Tibial artery (tissue), 4 donors: ENCODE results near the gene TNNT2.
A peak's percentile ranks its signal among the peaks of the same experiment; 100 is the strongest.

Experiments used
- DNase-seq, 2 donors: peaks; one replicate each; pipeline ENCODE4 v3.0.0-alpha.2; 2019
- H3K27ac ChIP-seq, 2 donors: fragments of 200-600 bp; sonication (generic) in 1 of 2; 1 replicate in 1 of 2; 2 replicates in 1 of 2; pipeline ENCODE4 v1.5.1; 2018 to 2019; ENCODE audit warnings: mild to moderate bottlenecking in 1 of 2
- H3K27me3 ChIP-seq, 2 donors: fragments of 200-600 bp; sonication (generic) in 1 of 2; one replicate each; pipeline versions ENCODE4 v1.5.1 to v1.6.0; 2016 to 2019
- H3K36me3 ChIP-seq, 3 donors: fragments of 200-600 bp; sonication (generic) in 2 of 3; one replicate each; pipeline ENCODE4 v1.5.1; 2016 to 2019; ENCODE audit warnings: mild to moderate bottlenecking in 2 of 3
- H3K4me1 ChIP-seq, 4 donors: fragments of 200-600 bp; sonication (generic) in 2 of 4; 1 replicate in 3 of 4; 2 replicates in 1 of 4; pipeline ENCODE4 v1.5.1; 2016 to 2019
- H3K4me3 ChIP-seq, 2 donors: fragments of 200-600 bp; sonication (generic) in 1 of 2; 1 replicate in 1 of 2; 2 replicates in 1 of 2; pipeline ENCODE4 v1.5.1; 2018 to 2019; ENCODE audit warnings: mild to moderate bottlenecking in 2 of 2
- H3K9me3 ChIP-seq, 3 donors: fragments of 200-600 bp; sonication (generic) in 1 of 3; one replicate each; pipeline ENCODE4 v1.5.1; 2016 to 2019
- CTCF ChIP-seq, 2 experiments: fragments of 200-600 bp in 1 of 2; fragments of 450-650 bp in 1 of 2; IDR thresholded peaks; one replicate each; pipeline ENCODE4 v1.5.1; 2017 to 2019; ENCODE audit warnings: antibody characterized with exemption in 2 of 2, mild to moderate bottlenecking in 1 of 2, moderate library complexity in 1 of 2
- intact Hi-C: fragments of 100-400 bp; cut with DNase I; formaldehyde crosslinking; loops from one replicate; pipeline ENCODE4 v1.15.0; 2023; ENCODE audit warnings: low total_unique reads

The TNNT2 gene

GRCh38 chr1:201349092-201349491 is 28.4 kb downstream of the TNNT2 start:
- no peaks in the 10 kb centered on the region for H3K36me3 ChIP-seq
- peaks cover 0 to 47% of the 10 kb centered on the region in 2 donors for H3K27me3 ChIP-seq
- no peak for TF ChIP-seq CTCF (IDR thresholded peaks at IDR 0.05)
- no peak for DNase-seq
- no peaks in the 10 kb centered on the region for H3K4me1 ChIP-seq
- H3K27ac ChIP-seq = no peak overlapping the region
- no peaks in the 10 kb centered on the region for H3K9me3 ChIP-seq
- intact Hi-C loops = no loop called here
- no peak overlapping the region for H3K4me3 ChIP-seq

GRCh38 chr1:201348211-201348566 is 29.3 kb downstream of the TNNT2 start:
- peaks cover 0 to 40% of the 10 kb centered on the region in 2 donors for H3K27me3 ChIP-seq
- TF ChIP-seq CTCF (IDR thresholded peaks at IDR 0.05) = peak in 1 of 2 experiments; percentile 12
- no peak for DNase-seq
- no peak overlapping the region for H3K4me3 ChIP-seq
- no peaks in the 10 kb centered on the region for H3K4me1 ChIP-seq
- no peak overlapping the region for H3K27ac ChIP-seq
- H3K36me3 ChIP-seq = no peaks in the 10 kb centered on the region
- H3K9me3 ChIP-seq = no peaks in the 10 kb centered on the region
- intact Hi-C loops = no loop called here

GRCh38 chr1:201347498-201348210 is 29.8 kb downstream of the TNNT2 start:
- DNase-seq = no peak
- Histone ChIP-seq H3K27me3 (peaks cover 0 to 37% of the 10 kb centered on the region in 2 donors), H3K4me3 (no peak overlapping the region), H3K36me3 (no peaks in the 10 kb centered on the region), H3K9me3 (no peaks in the 10 kb centered on the region), H3K27ac (no peak overlapping the region), H3K4me1 (no peaks in the 10 kb centered on the region)
- intact Hi-C loops = no loop called here
- no peak for TF ChIP-seq CTCF (IDR thresholded peaks at IDR 0.05)

GRCh38 chr1:201346987-201347386 is 30.5 kb downstream of the TNNT2 start:
- H3K4me1 ChIP-seq = no peaks in the 10 kb centered on the region
- intact Hi-C loops = no loop called here
- no peak for DNase-seq
- TF ChIP-seq CTCF (IDR thresholded peaks at IDR 0.05) = no peak
- H3K27ac ChIP-seq = no peak overlapping the region
- H3K9me3 ChIP-seq = no peaks in the 10 kb centered on the region
- no peak overlapping the region for H3K4me3 ChIP-seq
- peaks cover 0 to 35% of the 10 kb centered on the region in 2 donors for H3K27me3 ChIP-seq
- no peaks in the 10 kb centered on the region for H3K36me3 ChIP-seq

GRCh38 chr1:201346337-201346939 is 31.0 kb downstream of the TNNT2 start:
- no peaks in the 10 kb centered on the region for H3K9me3 ChIP-seq
- H3K4me3 ChIP-seq = no peak overlapping the region
- no peak for DNase-seq
- no peaks in the 10 kb centered on the region for H3K36me3 ChIP-seq
- peaks cover 0 to 33% of the 10 kb centered on the region in 2 donors for H3K27me3 ChIP-seq
- peak; percentile 35 to 37 for TF ChIP-seq CTCF (IDR thresholded peaks at IDR 0.05)
- no peak overlapping the region for H3K27ac ChIP-seq
- no peaks in the 10 kb centered on the region for H3K4me1 ChIP-seq
- intact Hi-C loops = no loop called here
